Measurements from ENCODE around the gene COPB2.

GRCh38 chr3:139327861-139328260 is 61.6 kb downstream of the COPB2 start:
- no peak for TF ChIP-seq CHD2 (IDR thresholded peaks at IDR 0.05; ENCODE audit: low read length, partially characterized antibody)
- no peak for TF ChIP-seq CTCF (IDR thresholded peaks at IDR 0.05)
- TF ChIP-seq ELF1 (IDR thresholded peaks at IDR 0.05) = no peak
- TF ChIP-seq NRF1 (IDR thresholded peaks at IDR 0.05; ENCODE audit: low read depth, low read length) = no peak
- no peak for TF ChIP-seq GABPA (IDR thresholded peaks at IDR 0.05; ENCODE audit: low read depth)
- no peak for TF ChIP-seq FOXM1 (IDR thresholded peaks at IDR 0.05; ENCODE audit: low read depth)
- TF ChIP-seq TAF1 (IDR thresholded peaks at IDR 0.05; ENCODE audit: borderline replicate concordance, low read depth, low read length) = no peak
- TF ChIP-seq RCOR1 (IDR thresholded peaks at IDR 0.05; ENCODE audit: low read length) = no peak
- TF ChIP-seq POLR2AphosphoS5 (IDR thresholded peaks at IDR 0.05; ENCODE audit: low read depth, low read length) = no peak
- TF ChIP-seq GATA2 (CRISPR knock-in tag; IDR thresholded peaks at IDR 0.05) = no peak

Measured in SK-N-SH (cell line).